GM10248 (cell line): Measurements from ENCODE around the gene CCDC71.

Source experiments
- CTCF ChIA-PET: fragments of 300-600 bp; sonication (Branson Sonifier 250); formaldehyde crosslinking; extraction: SDS; loops from one replicate; lab custom pipeline; 2021; ENCODE audit warnings: antibody characterized with exemption; lab: Yijun Ruan, JAX
- POLR2A ChIA-PET: fragments of 350-650 bp; sonication (Branson Sonifier 250); formaldehyde crosslinking; extraction: SDS; loops from one replicate; lab custom pipeline; 2020; ENCODE audit warnings: antibody characterized with exemption; lab: Yijun Ruan, JAX
- DNase-seq: peaks from one replicate; pipeline ENCODE4 v3.0.0; 2012; ENCODE audit errors: extremely low spot score
- CTCF ChIP-seq: IDR thresholded peaks from 2 replicates; pipeline ENCODE4 v1.5.1; 2012; ENCODE audit warnings: mild to moderate bottlenecking, low read depth; ENCODE audit errors: extremely low read depth, missing control alignments, control extremely low read depth

Gene CCDC71

GRCh38 chr3:49165771-49166751, at the start of gene CCDC71:
CCDC71 (minus strand) TSS chr3:49166331; CDS start chr3:49164208, 2,123 bp downstream.
- no peak for TF ChIP-seq CTCF
- ChIA-PET CTCF (interaction anchor here (0.6 to 6.1 kb wide), 5 partner anchors 12 to 283 kb away, joined by 3 to 56 read pairs (median 6); no protein-coding TSS in a partner anchor), POLR2A (interaction anchor here (0.7 kb wide), 1 partner anchor 42 kb away, joined by 3 read pairs; no protein-coding TSS in a partner anchor)
- DNase-seq: peak; percentile 94

- CTCF ChIA-PET: no interaction called here
- DNase-seq: no peak
- POLR2A ChIA-PET: no interaction called here
- no peak for TF ChIP-seq CTCF
Measured at GRCh38 chr3:49213998-49214397, 47.9 kb upstream of the CCDC71 start.

GRCh38 chr3:49213541-49213943, 47.4 kb upstream of the CCDC71 start:
- ChIA-PET CTCF (no interaction called here), POLR2A (no interaction called here)
- DNase-seq: no peak
- TF ChIP-seq CTCF: no peak

- CTCF ChIA-PET: no interaction called here
- POLR2A ChIA-PET: no interaction called here
- DNase-seq: no peak
- TF ChIP-seq CTCF: no peak
Measured at GRCh38 chr3:49199900-49200281, 33.8 kb upstream of the CCDC71 start.

- POLR2A ChIA-PET: no interaction called here
- no peak for DNase-seq
Measured at GRCh38 chr3:49199239-49199899, 33.2 kb upstream of the CCDC71 start.

More at GRCh38 chr3:49199239-49199899, 33.2 kb upstream of the CCDC71 start:
- no peak for TF ChIP-seq CTCF
- CTCF ChIA-PET: no interaction called here
